GM10266 (cell line): Measurements from ENCODE around the gene EIF5.

Experiments
- DNase-seq: peaks from one replicate; pipeline ENCODE4 v3.0.0; 2012; ENCODE audit errors: extremely low spot score
- CTCF ChIP-seq: IDR thresholded peaks from 2 replicates; pipeline ENCODE4 v1.5.1; 2012; ENCODE audit warnings: mild to moderate bottlenecking, low read depth; ENCODE audit not compliant: control insufficient read depth, insufficient read depth; ENCODE audit errors: missing control alignments

Gene EIF5

GRCh38 chr14:103316721-103317121 lies 17.3 kb upstream of the EIF5 start:
- no peak for DNase-seq
- TF ChIP-seq CTCF = no peak

- DNase-seq = no peak
- TF ChIP-seq CTCF = no peak
Observed at GRCh38 chr14:103317251-103317650, 16.8 kb upstream of the EIF5 start.

GRCh38 chr14:103317976-103318580 lies 16.0 kb upstream of the EIF5 start:
- DNase-seq = no peak
- no peak for TF ChIP-seq CTCF

- TF ChIP-seq CTCF = no peak
Observed at GRCh38 chr14:103318750-103319419, 15.2 kb upstream of the EIF5 start.

GRCh38 chr14:103319422-103319821 lies 14.6 kb upstream of the EIF5 start:
- TF ChIP-seq CTCF = no peak

More at GRCh38 chr14:103318750-103319419, 15.2 kb upstream of the EIF5 start:
- no peak for DNase-seq

GRCh38 chr14:103326078-103326477 lies 8.0 kb upstream of the EIF5 start:
- no peak for DNase-seq
- no peak for TF ChIP-seq CTCF

More at GRCh38 chr14:103319422-103319821, 14.6 kb upstream of the EIF5 start:
- DNase-seq = no peak

GRCh38 chr14:103328941-103329340 lies 5.1 kb upstream of the EIF5 start:
- DNase-seq = no peak
- TF ChIP-seq CTCF = no peak
